Measurements from ENCODE around the gene PCNX1.

GRCh38 chr14:70901269-70901668 is 6.0 kb upstream of the PCNX1 start:
- TF ChIP-seq EZH2phosphoT487 (IDR thresholded peaks at IDR 0.05; ENCODE audit: borderline replicate concordance, low read length) (no peak), CTCF (conservative IDR thresholded peaks at IDR 0.05; ENCODE audit: low read depth, low read length) (no peak)
